ENCODE results near the gene TRAIP.

TRAIP gene

DNA sequence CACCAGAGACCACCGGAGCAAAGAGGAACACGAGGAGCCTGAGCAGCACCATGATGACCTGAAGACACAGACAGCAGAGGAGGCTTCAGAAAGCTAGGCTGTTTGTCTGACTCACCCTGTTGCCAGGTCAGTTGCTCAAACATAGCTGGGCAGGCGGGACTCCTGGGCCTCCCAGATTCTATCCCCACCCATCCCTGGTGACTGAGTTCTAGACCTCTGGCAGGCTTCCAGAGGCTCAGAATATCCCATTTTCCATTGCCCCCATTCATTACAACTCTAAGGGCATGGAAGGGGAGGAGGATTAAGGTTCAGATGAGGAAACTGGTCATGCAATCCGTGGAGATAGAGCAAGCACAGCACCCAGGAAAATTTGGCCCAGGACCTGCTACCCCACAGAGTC lies 56.6 kb downstream of the TRAIP start, which contains the start of gene CDHR4:
CDHR4 (minus strand) TSS at position 113 of the 400 bp plus-strand sequence; CDS start at position 52, 61 bp downstream.
- TF ChIP-seq, protein P1, sequence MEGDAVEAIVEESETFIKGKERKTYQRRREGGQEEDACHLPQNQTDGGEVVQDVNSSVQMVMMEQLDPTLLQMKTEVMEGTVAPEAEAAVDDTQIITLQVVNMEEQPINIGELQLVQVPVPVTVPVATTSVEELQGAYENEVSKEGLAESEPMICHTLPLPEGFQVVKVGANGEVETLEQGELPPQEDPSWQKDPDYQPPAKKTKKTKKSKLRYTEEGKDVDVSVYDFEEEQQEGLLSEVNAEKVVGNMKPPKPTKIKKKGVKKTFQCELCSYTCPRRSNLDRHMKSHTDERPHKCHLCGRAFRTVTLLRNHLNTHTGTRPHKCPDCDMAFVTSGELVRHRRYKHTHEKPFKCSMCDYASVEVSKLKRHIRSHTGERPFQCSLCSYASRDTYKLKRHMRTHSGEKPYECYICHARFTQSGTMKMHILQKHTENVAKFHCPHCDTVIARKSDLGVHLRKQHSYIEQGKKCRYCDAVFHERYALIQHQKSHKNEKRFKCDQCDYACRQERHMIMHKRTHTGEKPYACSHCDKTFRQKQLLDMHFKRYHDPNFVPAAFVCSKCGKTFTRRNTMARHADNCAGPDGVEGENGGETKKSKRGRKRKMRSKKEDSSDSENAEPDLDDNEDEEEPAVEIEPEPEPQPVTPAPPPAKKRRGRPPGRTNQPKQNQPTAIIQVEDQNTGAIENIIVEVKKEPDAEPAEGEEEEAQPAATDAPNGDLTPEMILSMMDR (IDR thresholded peaks at IDR 0.05; ENCODE audit: insufficient read depth, low read length, poor library complexity, severe bottlenecking), result no peak
- DNase-seq (ENCODE audit: extremely low read depth, insufficient read length), result no peak
- H3K36me3 ChIP-seq (ENCODE audit: control insufficient read depth, insufficient read depth, low read length), result no peaks in the 10 kb centered on the region
- H3K27me3 ChIP-seq (replicated peaks; ENCODE audit: control insufficient read depth, insufficient read depth, low read length), result no peaks in the 10 kb centered on the region
- H3K4me3 ChIP-seq (replicated peaks; ENCODE audit: low read depth, low read length), result no peak within 1 kb of the TSS

DNA sequence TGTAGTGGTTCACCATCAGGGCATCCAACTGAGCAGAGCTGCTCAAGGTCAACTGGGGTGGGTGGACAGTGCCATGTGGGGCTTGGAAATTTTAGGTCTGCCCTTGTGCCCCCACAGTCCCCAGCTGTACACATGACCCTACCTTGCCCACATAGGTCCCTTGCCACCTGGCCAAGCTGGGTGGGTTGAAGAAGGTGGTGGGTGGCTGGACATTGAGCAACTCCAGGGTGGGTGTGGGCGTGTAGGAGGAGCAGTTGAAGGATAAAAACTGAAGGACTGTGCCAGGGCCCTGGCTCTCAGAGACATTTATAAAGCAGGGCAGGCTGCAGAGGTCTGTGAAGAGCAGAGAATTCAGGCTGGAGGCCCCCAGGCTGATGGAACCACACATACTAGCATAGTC lies 57.3 kb downstream of the TRAIP start:
- TF ChIP-seq, protein P1 (IDR thresholded peaks at IDR 0.05; ENCODE audit: insufficient read depth, low read length, poor library complexity, severe bottlenecking), result no peak
- no peak overlapping the region for H3K4me3 ChIP-seq (replicated peaks; ENCODE audit: low read depth, low read length)
- DNase-seq (ENCODE audit: extremely low read depth, insufficient read length), result no peak

DNA sequence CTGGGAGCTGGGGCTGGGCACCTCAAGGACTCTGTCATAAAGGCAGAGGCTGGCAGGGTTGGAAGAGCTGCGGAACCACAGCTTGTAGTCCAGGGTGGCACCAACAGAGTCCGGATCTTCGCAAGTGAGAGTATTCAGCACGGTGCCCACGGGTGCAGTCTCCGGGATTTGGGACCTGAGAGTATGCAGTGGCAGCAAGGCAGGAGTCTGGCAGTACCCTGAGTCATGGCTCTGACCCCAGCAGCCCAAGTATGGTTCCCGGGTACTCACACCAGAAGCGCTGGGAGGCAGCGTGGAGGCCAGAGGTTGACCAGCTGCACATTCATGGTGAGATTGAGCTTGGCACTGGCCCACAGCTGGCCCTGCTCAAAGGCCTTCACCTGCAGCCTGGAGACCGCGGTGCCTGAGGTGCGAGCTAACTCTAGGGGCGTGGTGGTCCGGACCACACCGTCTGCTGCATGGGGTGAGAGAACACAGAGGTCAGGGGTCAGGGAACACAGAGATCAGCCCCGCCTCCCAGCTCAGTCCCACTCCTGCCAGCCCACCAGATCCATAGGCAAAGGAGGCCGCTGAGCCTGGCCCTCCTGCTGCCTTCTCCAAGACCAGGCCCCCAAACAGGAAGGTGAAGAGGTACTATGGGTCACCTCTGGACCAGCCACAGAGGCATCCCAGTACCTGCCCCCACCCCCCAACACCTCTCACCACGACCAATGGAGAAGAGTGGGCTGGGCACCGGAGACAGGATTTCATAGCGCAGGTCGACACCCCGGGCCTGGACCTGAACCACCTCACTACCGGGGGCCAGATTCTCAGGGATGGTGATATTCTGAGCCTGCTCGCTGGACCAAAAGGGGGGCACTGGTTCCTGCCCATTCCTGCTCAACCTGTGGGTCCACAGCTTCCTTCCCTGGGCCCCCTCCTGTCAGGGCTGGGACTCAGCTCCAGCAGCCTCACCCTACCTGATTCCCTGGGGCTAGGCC lies 61.1 kb downstream of the TRAIP start:
- H3K4me3 ChIP-seq (replicated peaks; ENCODE audit: low read depth, low read length), result no peak overlapping the region
- TF ChIP-seq, protein P1 (IDR thresholded peaks at IDR 0.05; ENCODE audit: insufficient read depth, low read length, poor library complexity, severe bottlenecking), result no peak
- H3K36me3 ChIP-seq (ENCODE audit: control insufficient read depth, insufficient read depth, low read length), result no peaks in the 10 kb centered on the region
- H3K27me3 ChIP-seq (replicated peaks; ENCODE audit: control insufficient read depth, insufficient read depth, low read length), result no peaks in the 10 kb centered on the region
- no peak for DNase-seq (ENCODE audit: extremely low read depth, insufficient read length)

More for the DNA sequence above, 57.3 kb downstream of the TRAIP start:
- no peaks in the 10 kb centered on the region for H3K36me3 ChIP-seq (ENCODE audit: control insufficient read depth, insufficient read depth, low read length)
- no peaks in the 10 kb centered on the region for H3K27me3 ChIP-seq (replicated peaks; ENCODE audit: control insufficient read depth, insufficient read depth, low read length)

DNA sequence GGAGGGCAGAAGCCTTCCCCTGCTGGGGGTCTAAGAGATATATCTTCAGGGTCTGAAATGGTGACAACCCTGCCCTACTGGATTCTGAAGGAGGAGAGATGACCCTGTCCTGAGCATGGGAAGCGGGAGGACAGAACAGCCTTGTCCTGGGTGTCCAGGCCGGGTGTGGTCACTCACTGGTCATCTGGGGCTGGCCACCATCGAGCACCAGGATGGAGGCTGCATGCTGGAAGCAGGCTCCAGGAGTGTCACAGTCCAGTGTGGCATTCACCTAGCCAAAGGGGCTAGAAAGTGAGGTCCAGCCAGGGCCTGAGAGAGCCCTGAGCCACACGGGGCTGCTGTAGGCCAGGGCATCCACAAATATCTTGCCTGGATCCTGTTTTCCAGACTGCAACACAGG lies 61.9 kb downstream of the TRAIP start:
- no peaks in the 10 kb centered on the region for H3K36me3 ChIP-seq (ENCODE audit: control insufficient read depth, insufficient read depth, low read length)
- H3K4me3 ChIP-seq (replicated peaks; ENCODE audit: low read depth, low read length), result no peak overlapping the region
- no peaks in the 10 kb centered on the region for H3K27me3 ChIP-seq (replicated peaks; ENCODE audit: control insufficient read depth, insufficient read depth, low read length)
- TF ChIP-seq, protein P1 (IDR thresholded peaks at IDR 0.05; ENCODE audit: insufficient read depth, low read length, poor library complexity, severe bottlenecking), result no peak
- DNase-seq (ENCODE audit: extremely low read depth, insufficient read length), result no peak

DNA sequence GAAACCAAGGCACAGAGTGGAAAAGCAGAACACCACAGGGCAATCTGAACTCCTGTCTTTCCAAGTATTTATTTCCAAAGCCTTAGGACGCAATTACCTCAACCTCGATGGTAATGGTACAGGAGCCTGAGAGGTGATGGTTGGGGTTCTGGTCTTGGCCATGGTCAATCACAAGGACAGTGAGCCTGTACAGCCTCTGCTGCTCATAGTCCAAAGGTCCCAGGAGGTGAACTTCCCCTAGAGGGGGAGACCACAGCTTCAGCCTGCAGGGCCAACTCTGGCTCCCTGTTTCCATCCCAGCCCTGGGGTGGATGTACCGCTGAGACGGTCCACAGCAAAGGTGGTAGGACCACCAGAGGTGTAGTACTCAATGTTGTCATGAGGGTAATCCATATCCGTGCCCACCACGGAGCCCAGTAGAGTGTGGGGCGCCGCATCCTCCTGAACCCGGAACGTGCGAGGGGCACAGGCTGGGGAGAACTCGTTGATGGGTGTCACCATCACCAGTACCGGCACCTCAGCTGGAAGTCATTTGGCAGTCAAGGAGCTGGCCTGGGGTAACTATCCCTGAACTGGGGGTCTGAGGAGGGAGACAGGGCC lies 62.8 kb downstream of the TRAIP start:
- no peaks in the 10 kb centered on the region for H3K36me3 ChIP-seq (ENCODE audit: control insufficient read depth, insufficient read depth, low read length)
- DNase-seq (ENCODE audit: extremely low read depth, insufficient read length), result no peak
- no peak overlapping the region for H3K4me3 ChIP-seq (replicated peaks; ENCODE audit: low read depth, low read length)
- H3K27me3 ChIP-seq (replicated peaks; ENCODE audit: control insufficient read depth, insufficient read depth, low read length), result no peaks in the 10 kb centered on the region
- TF ChIP-seq, protein P1 (IDR thresholded peaks at IDR 0.05; ENCODE audit: insufficient read depth, low read length, poor library complexity, severe bottlenecking), result no peak
